Activated CD4-positive, CD25-positive, alpha-beta regulatory T cell (primary cell): Measurements from ENCODE around the gene AGBL3.

Experiments
- DNase-seq, 4 experiments: peaks; one replicate each; lab custom pipeline; 2025; lab: John Stamatoyannopoulos, UW

The AGBL3 gene

DNA sequence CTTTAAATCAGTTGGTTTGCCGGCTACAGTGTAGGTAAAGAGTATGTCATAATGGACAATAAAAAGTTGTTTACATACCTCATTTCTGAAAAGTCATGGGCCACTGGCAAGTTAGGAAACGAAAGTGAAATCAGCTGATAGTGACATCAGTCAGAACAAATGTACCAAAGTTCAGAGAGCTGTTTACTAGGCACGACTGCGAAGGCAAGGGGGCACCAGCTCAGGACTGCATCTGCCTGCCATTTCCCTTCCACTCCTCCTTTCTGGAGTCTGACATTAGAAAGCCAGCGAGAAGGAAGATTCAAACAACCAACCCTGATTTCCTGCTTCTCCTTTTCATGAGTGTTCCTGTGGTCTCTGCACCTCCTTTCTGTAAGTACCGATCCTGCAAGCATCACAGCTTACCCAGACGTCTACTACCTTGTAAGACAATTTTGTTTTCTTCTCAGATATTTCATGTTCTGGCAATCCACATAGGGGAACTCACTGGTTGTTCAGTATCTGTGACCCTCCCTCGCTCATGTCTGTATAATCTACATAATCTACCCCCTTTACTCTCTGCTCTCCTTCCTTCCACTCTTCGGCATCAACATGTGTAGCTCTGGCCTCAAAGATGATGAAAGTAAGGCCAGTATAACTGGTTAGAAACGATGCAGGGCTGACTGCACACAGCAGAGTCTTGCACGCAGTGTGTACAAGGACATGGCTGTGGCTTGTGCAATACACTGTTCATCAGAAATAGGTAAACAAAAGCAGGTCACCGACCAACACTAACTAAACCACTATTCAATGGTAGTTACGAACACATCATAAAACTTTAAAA lies 161.8 kb downstream of the AGBL3 start, which contains the start of gene TMEM140:
TSS of gene TMEM140 (plus strand) at position 174 of the 823 bp plus-strand sequence. CDS start 16,370 bp downstream, outside the sequence.
- peak; percentile 12 to 42 (median 22) for DNase-seq

DNA sequence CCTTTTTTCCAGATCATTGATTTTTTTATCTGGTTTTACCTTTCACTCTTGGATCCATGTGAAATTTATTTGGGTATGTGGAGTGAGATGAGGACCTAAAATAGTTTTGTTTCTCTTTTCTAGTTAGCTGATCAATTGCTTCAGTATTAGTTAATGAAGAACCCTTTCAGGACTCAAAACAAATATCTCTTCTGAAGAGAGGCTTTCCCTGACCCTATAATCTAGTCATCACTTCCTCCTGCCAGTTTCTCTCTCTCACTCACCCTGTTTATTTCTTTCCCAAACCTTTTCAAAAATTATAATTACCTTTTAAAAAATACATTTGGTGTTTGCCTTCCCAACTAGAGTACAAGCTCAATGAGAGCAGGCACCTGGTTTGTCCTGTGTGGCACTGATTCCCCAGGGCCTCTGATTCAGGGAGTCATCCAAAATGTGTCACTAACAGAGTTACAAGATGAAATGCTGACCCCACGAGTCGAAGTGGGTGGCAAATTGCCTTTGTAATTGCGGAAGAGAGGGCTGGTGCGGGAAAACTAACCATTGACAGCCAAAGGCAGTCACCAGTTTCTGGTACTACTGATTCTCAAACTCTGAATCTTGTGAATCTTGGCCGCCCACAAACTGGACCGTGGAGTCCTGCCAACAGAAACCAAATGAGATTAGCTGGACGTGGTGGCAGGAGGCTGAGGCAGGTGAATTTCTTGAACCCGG lies 163.9 kb downstream of the AGBL3 start:
- no peak for DNase-seq

DNA sequence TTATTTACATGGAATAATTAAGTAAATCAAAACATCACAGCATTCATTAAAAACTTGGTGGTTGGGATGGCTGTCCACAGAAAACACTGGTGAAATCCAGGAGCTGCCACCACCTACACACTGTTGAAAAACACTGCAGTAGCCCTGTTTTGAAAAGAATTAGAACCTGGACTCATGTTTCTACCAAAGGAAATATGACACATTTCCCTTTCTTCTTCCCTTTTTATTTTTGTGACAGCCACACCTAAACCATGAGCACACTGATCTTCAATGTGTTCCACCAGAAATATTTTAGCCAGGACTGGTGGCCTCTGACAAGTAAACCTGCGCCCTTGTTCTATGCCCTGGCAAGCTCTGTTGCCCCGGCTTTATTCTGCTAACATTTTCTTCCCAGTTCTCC lies 164.8 kb downstream of the AGBL3 start:
- no peak for DNase-seq

DNA sequence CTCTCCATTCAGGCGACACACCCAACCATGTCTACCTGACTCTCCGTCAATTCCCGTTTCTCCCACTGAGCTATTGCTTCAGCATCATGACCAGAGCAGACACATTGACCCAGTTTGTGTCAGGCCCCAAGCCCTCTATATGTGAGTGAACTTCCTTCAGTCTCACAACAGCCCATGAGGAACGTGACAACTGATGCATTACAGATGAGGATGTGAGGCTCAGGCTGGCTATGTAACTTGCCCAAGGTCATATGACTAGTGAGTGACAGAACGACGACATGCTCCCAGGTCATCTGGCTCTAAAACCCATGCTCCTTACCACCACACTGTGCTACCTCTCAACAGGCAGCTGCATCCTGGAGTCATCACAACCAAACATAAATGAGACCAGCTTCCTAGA lies 165.2 kb downstream of the AGBL3 start:
- DNase-seq = no peak

DNA sequence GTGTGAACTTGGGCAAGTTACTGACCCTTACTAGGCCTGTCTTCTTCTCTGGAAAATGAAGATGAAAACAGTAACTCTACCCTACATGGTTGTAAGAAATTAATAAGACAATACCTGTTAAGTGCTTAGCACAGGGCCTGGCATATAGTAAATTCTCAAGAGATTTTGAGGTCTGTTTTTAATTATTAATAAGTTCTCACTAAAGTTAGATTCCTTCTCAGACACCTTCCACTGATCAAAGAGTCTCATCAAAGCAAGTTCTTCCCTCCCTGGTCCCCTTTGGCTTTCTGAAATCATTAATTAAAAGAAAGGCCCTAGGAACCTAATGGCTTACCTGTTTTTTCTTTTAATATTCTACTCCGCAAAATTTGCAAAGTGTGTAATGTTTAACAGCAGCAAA lies 166.1 kb downstream of the AGBL3 start:
- no peak for DNase-seq

DNA sequence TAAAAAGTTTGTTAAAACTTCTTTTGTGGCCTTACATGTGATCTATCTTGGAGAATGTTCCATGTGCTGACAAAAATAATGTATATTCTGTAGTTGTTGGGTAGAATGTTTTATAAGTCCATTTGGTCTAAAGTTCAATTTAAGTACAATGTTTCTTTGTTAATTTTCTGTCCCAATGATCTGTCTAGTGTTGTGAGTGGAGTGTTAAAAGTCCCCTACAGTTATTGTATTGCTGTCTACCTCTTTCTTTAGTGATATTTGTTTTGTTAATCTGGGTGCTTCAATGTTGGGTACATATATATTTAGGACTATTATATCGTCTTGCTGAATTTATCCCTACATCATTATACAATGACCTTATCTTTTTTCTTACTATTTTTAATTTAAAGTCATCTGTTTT lies 168.4 kb downstream of the AGBL3 start:
- DNase-seq = no peak

DNA sequence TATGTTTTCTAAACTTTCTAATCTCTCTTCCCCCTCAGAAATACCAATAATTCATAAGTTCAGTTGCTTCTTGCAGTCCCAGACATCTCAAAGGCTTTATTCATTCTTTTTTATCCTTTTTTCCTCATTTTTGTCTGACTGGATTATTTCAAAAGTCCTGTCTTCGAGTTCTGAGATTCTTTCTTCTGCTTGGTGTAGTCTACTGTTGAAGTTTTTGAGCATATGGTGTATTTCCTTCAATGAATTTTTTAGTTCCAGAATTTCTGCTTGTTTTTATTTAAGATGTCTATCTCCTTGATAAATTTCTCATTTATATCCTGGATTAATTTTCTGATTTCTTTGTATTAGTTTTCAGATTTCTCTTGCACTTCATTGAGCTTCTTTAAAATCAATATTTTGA lies 170.0 kb downstream of the AGBL3 start:
- no peak for DNase-seq

DNA sequence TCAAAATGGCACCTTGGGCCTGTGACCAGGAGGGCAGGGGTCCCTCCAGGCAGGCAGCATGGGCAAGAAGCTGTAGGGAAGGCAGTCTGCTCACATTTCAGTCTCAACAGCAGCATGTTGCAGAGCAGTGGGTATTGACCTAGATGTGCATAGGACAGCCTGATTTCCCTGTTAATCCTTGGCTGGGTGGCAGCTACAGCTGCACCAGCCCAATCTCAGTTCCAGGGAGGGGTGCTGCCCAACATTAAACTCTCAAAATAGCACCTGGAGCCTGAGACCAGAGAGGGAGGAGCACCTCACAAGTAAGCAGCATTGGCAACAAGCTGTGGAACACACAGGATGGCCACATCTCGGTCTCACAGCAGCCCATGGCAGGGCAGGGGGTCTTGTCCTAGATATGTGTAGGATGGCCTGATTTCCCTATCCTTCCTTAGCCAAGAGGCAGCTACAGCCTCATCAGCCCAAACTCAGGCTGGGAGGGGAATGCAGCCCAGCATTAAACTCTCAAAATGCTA lies 171.9 kb downstream of the AGBL3 start:
- no peak for DNase-seq

DNA sequence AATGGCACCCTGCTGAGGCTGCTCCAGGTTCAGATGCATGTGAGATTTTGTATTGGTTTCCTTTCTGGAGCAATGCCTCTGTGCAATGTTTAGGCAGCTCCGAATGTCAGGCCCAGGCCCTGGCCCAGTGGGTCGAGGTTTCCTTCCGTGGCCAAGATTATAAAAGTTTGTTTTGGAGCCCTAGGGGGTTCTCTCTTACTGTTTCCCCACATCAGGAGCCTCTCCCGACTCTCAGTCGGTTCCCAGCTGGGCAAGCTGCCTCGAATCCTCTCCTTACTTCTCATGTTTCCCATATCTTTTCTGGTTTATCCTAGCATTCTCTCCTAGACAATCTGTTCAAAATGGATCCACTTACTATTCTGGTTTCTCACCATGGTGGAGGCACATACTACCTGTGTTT lies 172.6 kb downstream of the AGBL3 start:
- no peak for DNase-seq

DNA sequence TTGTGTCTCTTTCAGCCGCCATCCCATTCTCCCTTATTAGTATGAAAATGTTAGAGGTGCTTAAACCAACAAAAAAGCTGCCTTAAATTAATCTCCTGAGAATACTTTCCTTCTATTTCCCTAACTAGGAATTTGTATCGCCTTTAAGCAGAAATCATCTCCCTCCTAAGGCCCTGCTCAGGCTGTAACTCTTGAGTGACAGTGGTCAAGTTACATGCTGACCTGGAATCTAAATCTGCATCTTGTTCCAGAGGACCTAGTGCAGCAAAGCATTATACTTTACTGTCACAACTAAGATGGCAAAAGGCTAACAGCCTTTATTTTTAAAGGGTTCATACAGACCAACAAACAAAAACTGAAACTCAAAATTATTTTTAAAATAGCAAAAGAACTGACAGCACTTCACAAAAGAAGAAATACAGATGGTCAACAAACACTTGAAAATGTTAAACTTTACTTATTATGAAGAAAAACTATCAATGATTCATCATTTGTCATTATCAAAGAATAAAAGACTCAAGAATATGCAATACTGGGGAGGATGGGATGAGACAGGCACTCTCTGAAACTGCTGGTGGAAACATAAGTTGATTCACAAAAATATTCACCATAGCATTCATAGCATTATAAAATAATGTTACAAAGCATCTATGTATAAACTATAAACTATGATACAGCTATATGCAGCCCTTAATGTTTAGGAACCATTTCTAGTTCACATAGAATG lies 173.2 kb downstream of the AGBL3 start:
- no peak for DNase-seq

DNA sequence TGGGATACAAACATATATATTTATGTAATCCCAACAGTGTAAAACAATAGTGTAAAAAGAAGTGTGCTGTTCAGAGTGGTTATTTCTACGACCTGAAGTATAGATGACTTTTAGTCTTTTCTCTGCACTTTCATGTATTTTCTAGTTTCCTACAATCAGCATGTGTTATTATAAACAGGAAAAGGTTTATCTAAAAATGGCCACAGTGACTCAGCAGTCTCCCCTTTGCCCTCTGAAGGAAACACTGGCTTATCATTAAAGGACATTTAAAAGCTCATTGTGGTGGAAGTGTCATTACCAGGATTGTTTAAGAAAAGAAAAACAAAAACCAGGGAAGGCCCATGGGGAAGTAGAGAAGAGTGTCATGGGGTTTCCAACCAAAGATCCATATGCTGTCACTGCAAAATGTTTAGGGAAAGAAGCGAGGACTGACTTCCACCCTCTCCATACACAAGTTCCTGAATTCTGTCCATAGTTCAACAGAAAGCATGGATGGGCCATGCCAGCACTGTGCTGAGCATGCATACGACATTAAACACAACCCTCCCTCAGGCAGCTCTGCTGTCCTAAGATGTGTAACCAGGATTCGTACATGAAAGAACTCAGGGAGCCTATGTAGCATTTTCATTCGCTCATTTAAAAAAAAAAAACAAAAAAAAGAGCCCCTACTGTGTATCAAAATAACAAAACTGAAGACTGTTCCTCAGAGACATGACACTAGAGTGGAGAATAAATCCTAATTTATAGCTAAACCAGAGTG lies 174.0 kb downstream of the AGBL3 start:
- no peak for DNase-seq

DNA sequence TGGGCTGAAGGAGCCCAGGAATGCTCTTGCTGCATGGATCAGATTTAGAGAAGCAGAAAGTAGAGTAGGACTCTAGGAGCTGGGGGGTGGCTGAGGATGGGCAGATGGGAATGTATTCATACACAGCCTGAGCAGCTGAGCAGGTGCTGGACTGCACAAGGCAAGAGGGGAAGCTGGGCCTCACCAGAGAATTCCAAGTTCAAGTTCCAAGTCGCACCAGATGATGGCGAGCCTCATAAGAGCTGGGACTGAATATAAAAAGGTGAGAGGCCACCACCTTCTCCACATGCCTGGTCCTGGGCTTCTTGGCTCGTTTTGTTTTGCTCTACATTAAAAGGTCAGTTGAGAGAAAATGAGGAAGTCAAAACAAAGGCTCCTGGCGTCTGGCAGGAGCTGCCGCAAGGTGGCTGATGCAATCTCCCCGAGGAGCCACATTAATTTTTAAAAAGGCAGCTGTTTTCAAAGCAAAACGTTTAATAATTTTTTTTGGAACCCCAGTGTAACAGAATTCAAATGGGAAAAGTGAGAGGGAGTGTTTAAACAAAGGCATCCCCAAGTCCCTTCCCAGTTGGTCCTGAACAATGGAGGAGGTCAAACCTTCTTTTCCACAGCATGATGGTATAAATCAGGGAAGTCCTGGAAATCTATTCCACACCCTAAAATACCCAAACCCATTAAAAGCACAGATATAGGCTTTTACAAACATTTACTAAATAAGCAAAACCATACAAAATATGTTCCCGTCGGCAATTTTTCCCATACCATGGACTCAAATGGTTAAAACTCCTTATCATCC lies 174.7 kb downstream of the AGBL3 start:
- no peak for DNase-seq

DNA sequence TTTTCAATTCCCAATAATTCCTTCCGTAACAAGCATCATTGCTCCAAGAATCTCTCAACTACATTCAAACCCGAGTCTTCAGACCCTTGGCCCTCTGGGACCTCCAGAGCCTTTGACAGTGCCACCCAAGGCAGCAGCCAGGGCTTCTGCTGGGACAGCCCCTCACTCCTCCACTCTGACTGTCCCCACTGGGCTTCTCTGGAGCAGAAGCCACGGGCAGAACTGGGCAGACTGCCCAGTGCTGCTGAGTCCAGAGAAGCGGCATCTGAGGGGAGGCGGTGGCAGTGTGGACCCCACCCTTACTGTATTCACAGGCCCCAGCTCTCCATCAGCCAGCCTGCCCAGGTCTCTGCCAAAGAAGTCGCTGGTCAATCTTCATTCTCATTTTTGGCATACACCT lies 175.4 kb downstream of the AGBL3 start:
- no peak for DNase-seq

DNA sequence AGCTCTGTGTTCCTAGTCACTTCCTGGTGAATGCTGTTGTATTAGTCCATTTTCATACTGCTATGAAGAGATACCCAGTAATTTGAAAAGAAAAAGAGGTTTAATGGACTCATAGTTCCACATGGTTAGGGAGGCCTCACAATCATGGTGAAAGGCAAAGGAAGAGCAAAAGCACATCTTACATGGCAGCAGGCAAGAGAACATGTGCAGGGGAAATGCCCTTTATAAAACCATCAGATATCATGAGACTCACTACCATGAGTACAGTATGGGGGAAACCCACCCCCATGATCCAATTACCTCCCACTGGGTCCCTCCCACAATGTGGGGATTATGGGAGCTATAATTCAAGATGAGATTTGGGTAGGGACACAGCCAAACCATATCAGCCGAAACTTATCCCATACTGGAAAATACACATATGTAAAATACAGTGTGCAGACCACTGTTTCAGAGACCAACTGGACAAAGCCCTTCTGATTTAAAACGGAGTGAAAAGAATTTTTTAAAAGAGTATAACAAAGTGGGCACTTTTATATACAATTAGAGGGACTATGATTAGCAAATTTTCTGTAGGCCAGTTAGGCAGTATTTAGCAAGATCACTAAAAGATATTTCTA lies 176.2 kb downstream of the AGBL3 start:
- no peak for DNase-seq

DNA sequence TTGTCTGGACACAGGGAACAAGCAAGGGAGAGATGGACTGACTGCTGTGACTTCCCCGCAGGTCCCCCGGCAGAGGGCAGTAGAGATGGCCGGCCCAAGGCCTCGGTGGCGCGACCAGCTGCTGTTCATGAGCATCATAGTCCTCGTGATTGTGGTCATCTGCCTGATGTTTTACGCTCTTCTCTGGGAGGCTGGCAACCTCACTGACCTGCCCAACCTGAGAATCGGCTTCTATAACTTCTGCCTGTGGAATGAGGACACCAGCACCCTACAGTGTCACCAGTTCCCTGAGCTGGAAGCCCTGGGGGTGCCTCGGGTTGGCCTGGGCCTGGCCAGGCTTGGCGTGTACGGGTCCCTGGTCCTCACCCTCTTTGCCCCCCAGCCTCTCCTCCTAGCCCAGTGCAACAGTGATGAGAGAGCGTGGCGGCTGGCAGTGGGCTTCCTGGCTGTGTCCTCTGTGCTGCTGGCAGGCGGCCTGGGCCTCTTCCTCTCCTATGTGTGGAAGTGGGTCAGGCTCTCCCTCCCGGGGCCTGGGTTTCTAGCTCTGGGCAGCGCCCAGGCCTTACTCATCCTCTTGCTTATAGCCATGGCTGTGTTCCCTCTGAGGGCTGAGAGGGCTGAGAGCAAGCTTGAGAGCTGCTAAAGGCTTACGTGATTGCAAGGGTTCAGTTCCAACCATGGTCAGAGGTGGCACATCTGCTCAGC lies 178.2 kb downstream of the AGBL3 start:
- DNase-seq = no peak

DNA sequence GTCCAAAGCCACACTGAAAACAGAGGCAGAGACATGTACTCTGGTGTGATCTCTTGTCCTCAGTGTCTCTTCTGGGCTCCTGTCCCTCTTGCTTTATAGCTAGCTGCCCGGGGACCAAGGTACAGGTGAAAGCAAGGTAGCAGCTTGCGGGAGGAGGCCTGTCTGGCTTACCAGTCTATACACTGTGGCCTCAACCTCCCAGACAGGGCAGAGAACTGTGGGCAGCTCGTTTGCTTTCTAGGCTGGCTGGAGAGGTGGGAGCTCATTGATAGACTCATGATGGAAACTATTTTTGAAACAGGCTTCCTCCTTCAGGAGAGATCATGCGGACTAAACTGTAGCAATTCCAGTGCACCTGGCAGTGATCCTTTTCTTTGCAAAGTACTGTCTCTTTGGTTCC lies 179.6 kb downstream of the AGBL3 start:
- no peak for DNase-seq

DNA sequence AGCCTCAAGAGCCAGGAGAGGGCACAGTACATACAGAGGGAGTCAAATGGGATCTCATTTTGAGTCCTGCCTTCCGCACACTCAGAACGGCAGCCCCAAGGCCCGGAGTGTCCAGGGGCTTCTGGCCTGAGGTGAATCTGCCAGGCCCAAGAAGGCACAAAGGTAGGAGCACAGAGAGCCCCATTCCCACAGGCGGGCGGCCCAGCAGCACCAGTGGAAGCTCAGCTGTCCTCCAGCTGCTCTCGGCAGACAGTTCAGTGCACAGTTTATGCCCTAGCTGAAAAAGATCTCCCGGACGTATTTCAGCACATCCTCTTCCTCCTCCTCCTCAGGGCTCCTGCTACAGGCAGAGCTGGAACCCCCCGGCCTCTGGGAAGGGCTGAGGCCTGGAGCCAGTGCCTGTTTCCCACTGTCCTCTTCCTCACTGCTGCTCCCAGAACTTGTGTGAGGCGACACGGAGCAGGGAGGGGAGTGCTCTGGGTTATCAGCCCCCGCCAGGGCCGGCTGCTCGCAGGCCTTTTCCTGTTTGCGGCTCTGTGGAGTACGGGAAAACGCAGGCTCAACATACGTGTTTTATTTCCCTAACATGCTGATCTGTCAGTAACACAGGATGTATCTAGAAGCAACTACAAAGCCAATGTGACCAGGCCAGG lies 180.2 kb downstream of the AGBL3 start:
- DNase-seq = no peak

DNA sequence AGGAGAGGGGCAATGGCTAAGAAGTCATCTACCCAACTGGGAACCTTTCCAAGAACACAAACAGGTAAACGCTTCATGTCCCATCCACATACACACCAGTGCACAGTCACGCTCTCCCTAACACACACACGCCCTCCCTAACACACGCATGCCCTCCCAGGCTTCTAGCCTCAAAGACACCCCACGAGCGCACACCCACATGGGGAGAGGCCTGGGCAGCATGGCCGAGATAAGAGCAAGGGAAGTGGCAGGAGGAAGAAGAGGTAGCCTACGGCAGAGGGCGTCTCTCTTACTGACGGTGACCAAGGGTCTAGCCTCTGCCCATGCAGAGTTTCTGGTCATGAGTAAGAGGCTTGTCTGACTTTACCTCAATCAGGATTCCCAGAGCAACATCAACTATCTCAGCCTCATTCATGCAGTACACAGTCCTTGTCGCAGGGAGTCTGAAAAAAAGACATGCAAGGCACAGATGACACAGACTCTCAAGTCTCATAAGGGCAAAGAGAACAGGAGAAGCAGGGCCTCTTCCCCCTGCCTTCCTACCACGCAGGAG lies 181.1 kb downstream of the AGBL3 start:
- no peak for DNase-seq

DNA sequence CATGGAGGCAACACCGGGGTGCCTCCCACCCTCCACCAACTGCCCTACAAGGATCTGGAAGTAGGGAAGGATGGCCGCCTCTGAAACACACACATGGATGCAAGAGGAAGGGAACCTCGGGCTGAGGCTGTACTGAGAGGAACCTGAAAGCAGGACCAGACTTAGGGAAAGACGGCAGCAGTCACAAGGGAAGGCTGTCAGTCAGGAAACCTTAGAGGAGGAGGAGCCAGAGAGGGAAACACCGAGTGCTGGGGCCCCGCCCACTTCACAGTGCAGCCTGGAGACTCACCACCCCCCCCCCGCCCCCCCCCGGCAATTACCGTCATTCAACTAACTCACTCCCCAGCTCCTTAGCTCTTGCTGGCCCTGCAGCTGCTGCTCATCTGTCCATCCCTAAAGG lies 181.7 kb downstream of the AGBL3 start:
- DNase-seq = no peak
